ENCODE results near the gene TOGARAM2. TPM values are rescaled to one million over a fixed set of nuclear protein-coding genes. Genes with fewer than 3 reads are reported as not detected.

The TOGARAM2 gene
- total RNA-seq, 1 experiment from 2014 or later: 0.76 TPM

GRCh38 chr2:28951910-28952835 is 28.9 kb upstream of the TOGARAM2 start:
- Histone ChIP-seq H2AFZ (ENCODE audit: low read depth, low read length, poor library complexity, severe bottlenecking) (no peak overlapping the region), H3K4me3 (replicated peaks in 1 of 2; ENCODE audit: low read depth in 1 of 2, low read length in 2 of 2) (no peak overlapping the region), H3K27ac (ENCODE audit: low read depth, low read length) (no peak overlapping the region), H4K20me1 (ENCODE audit: insufficient read depth) (peaks cover 11% of the 10 kb centered on the region; the same call in 1 of the 2 replicates), H3K27me3 (ENCODE audit: insufficient read depth, low read length) (no peaks in the 10 kb centered on the region), H3K36me3 (ENCODE audit: control insufficient read depth in 1 of 2, insufficient read depth in 2 of 2, low read length in 2 of 2) (peaks cover 16 to 25% of the 10 kb centered on the region in 2 experiments), H3K9me3 (ENCODE audit: control insufficient read depth in 1 of 2, insufficient read depth in 1 of 2, low read depth in 1 of 2, low read length in 2 of 2) (0 out of 4 replicates have a peak, but pooled peaks cover 0 to 4% of the 10 kb centered on the region in 2 experiments), H3K4me1 (ENCODE audit: control insufficient read depth in 1 of 2, insufficient read depth in 2 of 2, low read length in 2 of 2) (peaks cover 0 to 31% of the 10 kb centered on the region in 2 experiments; a peak in 2 of 4 replicates), H3K9ac (ENCODE audit: low read length) (no peak overlapping the region), H3K79me2 (ENCODE audit: insufficient read depth, low read length) (0 out of 2 replicates have a peak, but pooled peaks cover 2% of the 10 kb centered on the region), H3K9me2 (ENCODE audit: insufficient read depth) (0 out of 2 replicates have a peak, but pooled peaks cover 3% of the 10 kb centered on the region), H3K4me2 (ENCODE audit: low read length) (no peak overlapping the region)
- ChIA-PET POLR2A (no interaction called here), CTCF (no interaction called here), RAD21 (ENCODE audit: low non-redundant PET in 1 of 2, low total read pairs in 2 of 2, uncharacterized antibody in 2 of 2, unreplicated experiment in 2 of 2) (no interaction called here)
- intact Hi-C loops (cut with micrococcal nuclease): loop anchor here (2.0 to 10.0 kb wide), 3 partner anchors 131 to 387 kb away; no protein-coding TSS in a partner anchor
- no peak for ATAC-seq
- no TSS peak for BruUV-seq (replicated peaks)
- DNase-seq (ENCODE audit: low read depth, low spot score): no peak
- no peak for TF ChIP-seq JUND (IDR thresholded peaks at IDR 0.05)
- TF ChIP-seq POLR2AphosphoS5 (IDR thresholded peaks at IDR 0.05; ENCODE audit: low read depth, low read length): no peak
- TF ChIP-seq ATF3 (IDR thresholded peaks at IDR 0.05): no peak
- no peak for TF ChIP-seq RAD21 (IDR thresholded peaks at IDR 0.05; ENCODE audit: low read depth)
- TF ChIP-seq EZH2 (IDR thresholded peaks at IDR 0.05): no peak
- TF ChIP-seq EGR1 (IDR thresholded peaks at IDR 0.05; ENCODE audit: low read depth): no peak
- no peak for TF ChIP-seq ELF1 (IDR thresholded peaks at IDR 0.05; ENCODE audit: borderline replicate concordance, low read depth)
- TF ChIP-seq, protein P1, sequence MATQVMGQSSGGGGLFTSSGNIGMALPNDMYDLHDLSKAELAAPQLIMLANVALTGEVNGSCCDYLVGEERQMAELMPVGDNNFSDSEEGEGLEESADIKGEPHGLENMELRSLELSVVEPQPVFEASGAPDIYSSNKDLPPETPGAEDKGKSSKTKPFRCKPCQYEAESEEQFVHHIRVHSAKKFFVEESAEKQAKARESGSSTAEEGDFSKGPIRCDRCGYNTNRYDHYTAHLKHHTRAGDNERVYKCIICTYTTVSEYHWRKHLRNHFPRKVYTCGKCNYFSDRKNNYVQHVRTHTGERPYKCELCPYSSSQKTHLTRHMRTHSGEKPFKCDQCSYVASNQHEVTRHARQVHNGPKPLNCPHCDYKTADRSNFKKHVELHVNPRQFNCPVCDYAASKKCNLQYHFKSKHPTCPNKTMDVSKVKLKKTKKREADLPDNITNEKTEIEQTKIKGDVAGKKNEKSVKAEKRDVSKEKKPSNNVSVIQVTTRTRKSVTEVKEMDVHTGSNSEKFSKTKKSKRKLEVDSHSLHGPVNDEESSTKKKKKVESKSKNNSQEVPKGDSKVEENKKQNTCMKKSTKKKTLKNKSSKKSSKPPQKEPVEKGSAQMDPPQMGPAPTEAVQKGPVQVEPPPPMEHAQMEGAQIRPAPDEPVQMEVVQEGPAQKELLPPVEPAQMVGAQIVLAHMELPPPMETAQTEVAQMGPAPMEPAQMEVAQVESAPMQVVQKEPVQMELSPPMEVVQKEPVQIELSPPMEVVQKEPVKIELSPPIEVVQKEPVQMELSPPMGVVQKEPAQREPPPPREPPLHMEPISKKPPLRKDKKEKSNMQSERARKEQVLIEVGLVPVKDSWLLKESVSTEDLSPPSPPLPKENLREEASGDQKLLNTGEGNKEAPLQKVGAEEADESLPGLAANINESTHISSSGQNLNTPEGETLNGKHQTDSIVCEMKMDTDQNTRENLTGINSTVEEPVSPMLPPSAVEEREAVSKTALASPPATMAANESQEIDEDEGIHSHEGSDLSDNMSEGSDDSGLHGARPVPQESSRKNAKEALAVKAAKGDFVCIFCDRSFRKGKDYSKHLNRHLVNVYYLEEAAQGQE (IDR thresholded peaks at IDR 0.05; ENCODE audit: low read depth): no peak
- TF ChIP-seq, protein P2, sequence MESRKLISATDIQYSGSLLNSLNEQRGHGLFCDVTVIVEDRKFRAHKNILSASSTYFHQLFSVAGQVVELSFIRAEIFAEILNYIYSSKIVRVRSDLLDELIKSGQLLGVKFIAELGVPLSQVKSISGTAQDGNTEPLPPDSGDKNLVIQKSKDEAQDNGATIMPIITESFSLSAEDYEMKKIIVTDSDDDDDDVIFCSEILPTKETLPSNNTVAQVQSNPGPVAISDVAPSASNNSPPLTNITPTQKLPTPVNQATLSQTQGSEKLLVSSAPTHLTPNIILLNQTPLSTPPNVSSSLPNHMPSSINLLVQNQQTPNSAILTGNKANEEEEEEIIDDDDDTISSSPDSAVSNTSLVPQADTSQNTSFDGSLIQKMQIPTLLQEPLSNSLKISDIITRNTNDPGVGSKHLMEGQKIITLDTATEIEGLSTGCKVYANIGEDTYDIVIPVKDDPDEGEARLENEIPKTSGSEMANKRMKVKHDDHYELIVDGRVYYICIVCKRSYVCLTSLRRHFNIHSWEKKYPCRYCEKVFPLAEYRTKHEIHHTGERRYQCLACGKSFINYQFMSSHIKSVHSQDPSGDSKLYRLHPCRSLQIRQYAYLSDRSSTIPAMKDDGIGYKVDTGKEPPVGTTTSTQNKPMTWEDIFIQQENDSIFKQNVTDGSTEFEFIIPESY (IDR thresholded peaks at IDR 0.05; ENCODE audit: extremely low read depth, insufficient replicate concordance, low read length): no peak
- no peak for TF ChIP-seq ZNF274 (IDR thresholded peaks at IDR 0.05; ENCODE audit: low read depth, low read length)
- no peak for TF ChIP-seq SP1 (IDR thresholded peaks at IDR 0.05; ENCODE audit: low read depth)
